Glomerular endothelial cell (primary cell): ENCODE measurements around the gene MRTFB. TPM values are rescaled to one million over a fixed set of nuclear protein-coding genes. Genes with fewer than 3 reads are reported as not detected.
A peak's percentile ranks its signal among the peaks of the same experiment; 100 is the strongest.
"Not testable (repeated sequence)": the region's sequence is repeated elsewhere in the genome, so short reads cannot be mapped to it uniquely, and the experiment has no call there.

Experiments used
- DNase-seq: peaks from one replicate; pipeline ENCODE4 v3.0.0-alpha.2; 2011; ENCODE audit warnings: low read depth, low spot score; ENCODE audit errors: extremely low read depth
- total RNA-seq: library from RNA; depleted of rRNA; stranded (reverse); fragments of >200 nt; gene quantifications from 2 replicates; pipeline ENCODE4 v1.2.3, GENCODE V29; 2015

Gene MRTFB, protein sequence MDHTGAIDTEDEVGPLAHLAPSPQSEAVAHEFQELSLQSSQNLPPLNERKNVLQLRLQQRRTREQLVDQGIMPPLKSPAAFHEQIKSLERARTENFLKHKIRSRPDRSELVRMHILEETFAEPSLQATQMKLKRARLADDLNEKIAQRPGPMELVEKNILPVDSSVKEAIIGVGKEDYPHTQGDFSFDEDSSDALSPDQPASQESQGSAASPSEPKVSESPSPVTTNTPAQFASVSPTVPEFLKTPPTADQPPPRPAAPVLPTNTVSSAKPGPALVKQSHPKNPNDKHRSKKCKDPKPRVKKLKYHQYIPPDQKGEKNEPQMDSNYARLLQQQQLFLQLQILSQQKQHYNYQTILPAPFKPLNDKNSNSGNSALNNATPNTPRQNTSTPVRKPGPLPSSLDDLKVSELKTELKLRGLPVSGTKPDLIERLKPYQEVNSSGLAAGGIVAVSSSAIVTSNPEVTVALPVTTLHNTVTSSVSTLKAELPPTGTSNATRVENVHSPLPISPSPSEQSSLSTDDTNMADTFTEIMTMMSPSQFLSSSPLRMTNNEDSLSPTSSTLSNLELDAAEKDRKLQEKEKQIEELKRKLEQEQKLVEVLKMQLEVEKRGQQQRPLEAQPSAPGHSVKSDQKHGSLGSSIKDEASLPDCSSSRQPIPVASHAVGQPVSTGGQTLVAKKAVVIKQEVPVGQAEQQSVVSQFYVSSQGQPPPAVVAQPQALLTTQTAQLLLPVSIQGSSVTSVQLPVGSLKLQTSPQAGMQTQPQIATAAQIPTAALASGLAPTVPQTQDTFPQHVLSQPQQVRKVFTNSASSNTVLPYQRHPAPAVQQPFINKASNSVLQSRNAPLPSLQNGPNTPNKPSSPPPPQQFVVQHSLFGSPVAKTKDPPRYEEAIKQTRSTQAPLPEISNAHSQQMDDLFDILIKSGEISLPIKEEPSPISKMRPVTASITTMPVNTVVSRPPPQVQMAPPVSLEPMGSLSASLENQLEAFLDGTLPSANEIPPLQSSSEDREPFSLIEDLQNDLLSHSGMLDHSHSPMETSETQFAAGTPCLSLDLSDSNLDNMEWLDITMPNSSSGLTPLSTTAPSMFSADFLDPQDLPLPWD
- total RNA-seq = 10.3 and 26.8 TPM in 2 replicates

DNA sequence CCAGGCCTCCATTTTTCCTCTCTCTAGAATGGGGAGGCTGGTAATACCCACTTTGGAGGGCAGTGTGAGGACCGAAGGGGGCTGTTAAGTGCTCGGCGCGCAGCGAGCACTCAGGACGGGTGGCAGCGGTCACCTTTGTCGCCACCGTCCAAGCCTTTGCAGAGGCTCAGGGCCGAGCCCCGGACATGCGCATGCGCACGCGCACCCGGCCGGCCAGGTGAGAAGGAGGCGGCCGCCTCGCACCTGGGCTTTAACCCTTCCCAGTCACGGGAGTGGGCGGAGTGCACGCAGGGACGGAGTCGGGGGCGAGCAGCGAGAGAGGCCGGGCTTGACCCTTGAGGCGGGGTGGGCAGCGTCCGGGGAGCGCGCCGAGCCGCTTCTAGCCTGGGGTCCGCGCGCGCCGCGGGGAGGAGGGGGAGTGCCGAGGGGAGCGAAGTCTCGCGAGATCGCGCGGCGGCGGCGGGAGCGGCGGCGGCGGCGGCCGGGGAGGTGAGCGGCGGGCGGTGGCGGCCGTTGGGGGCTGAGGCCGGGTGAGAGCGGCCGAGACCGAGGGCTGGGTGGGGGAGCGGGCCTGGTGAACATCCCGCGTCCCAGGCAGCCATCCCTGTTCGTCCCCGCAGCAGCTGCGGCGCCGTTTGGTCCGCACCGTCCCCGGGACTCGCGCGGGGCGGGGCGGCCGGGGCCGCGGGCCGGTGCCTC lies at the start of gene MRTFB:
TSS of gene MRTFB (plus strand) at position 443 of the 699 bp plus-strand sequence. CDS start 69,288 bp downstream, outside the sequence.
- no peak for DNase-seq

DNA sequence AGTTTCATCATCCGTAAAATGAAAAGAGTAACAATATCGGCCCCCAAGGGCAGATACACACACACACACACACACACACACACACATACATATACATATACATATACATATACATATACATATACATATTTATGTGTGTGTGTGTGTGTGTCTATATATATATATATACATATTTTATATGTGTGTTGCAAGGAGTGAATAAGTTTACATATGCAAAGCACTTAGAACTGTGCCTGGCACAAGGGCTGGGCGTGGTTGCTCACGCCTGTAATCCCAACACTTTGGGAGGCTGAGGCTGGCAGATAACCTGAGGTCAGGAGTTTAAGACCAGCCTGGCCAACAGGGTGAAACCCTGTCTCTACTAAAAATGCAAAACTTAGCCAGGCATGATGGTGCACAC lies 47.6 kb upstream of the MRTFB start:
- not testable (repeated sequence) for DNase-seq

- no peak for DNase-seq
Observed at GRCh38 chr16:14024283-14024682, 46.8 kb upstream of the MRTFB start.

DNA sequence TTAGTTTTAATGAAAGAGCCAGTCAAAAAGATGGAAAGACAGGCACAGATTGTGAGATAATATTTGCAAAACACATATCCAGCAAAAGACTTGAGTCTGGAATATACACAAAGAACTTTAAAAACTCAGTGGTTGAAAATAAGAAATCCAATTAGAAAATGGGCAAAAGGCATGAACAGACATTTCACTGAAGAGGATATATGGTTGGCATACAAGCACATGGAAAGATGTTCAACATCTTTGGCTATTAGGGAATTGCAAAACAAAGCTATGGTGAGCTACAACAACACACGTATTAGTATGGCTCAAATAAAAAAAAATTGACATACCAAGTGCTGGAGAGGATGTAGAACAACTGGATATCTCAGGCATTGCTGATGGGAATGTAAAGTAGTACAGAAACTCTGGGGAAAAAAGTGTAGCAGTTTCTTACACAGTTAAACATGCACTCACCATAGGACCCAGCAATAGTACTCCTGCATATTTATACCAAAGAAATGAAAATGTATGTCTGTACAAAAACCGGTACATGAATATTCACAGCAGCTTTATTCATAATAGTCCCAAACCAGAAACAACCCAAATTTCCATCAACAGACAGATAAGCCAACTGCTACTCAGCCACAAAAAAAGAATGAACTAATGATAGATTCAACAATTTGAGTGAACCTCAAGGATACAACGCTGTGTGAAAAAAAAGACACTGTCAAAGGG lies 44.4 kb upstream of the MRTFB start:
- no peak for DNase-seq

- no peak for DNase-seq
Observed at GRCh38 chr16:14028202-14028601, 42.9 kb upstream of the MRTFB start.

DNA sequence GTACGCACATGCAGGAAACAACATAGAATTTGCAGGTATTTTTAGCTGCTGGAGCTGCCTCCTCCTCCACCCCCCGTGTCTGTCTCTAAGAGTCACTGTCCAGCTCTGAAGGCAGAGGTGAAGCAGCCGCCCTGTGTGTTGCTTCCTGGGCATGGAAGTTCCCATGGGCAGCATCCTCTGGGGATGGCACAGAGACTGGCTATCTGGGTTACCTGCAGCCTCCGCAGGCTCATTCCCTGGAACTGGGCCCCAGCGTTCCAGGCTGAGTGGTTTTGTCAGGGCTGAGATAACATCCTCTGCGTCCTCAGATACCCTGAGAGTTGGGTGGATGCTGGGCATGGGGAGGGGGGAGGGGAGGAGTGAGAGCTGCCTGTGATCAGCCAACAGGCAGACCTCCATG lies 41.5 kb upstream of the MRTFB start:
- DNase-seq = no peak

- no peak for DNase-seq
Observed at GRCh38 chr16:14035092-14035491, 36.0 kb upstream of the MRTFB start.

GRCh38 chr16:14036889-14037288 lies 34.2 kb upstream of the MRTFB start:
- no peak for DNase-seq

- DNase-seq = no peak
Observed at GRCh38 chr16:14037960-14038359, 33.2 kb upstream of the MRTFB start.

DNA sequence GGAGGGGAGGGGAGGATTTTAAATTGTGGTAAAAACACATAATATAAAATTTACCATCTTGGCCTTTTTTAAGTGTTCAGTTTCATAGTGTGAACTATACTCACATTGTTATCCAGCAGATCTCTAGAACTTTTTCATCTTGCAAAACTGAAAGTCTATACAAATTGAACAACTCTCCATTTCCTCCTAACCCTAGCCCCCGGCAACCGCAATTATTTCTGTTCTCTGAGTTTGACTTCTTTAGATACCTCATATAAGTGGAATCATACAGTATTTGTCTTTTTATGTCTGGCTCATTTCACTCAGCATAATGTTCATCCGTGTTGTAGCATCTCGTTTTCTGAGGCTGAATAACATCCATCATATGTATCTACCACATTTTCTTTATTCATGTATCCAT lies 30.0 kb upstream of the MRTFB start:
- DNase-seq = no peak

DNA sequence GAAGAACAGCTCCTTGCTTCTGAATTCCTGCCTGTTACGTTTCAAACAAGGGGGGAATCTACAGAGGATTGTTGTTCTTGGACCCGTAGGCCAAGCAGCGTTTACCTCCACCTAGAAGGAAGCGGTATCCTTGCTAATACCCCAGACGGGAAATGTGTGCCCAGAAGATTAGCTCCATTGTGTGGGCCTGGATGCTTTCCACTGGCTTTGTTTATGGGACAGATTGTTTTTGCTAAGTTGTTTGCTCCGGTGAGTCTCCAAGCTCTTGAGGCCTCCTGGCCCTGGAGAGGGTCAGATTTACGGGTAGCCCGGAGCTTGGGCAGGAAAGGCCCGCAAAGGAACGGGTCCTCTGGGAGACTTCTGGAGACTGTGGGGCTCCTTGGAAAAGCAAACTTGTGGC lies 28.4 kb upstream of the MRTFB start:
- DNase-seq = peak; percentile 94

GRCh38 chr16:14043278-14043677 lies 27.8 kb upstream of the MRTFB start:
- DNase-seq = no peak

DNA sequence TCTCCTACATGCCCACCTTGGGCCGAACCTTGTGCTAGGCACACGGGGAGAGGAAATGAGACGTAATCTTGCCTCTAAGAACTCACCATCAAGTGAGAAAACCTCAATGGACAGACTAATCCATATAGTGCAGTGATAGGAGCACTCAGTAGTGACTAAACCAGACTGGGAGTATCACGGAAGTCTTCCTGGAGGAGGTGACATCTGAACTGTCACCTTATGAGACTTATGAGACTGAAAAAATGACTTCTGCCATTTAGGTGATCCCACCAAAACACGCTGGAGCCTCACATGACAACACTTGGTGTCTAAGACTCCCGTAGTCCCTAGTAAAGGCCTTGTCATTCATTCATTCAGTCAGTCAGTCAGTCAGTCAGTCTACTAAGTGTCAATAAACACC lies 27.3 kb upstream of the MRTFB start:
- DNase-seq = no peak

- not testable (repeated sequence) for DNase-seq
Observed at GRCh38 chr16:14047121-14047859, 23.8 kb upstream of the MRTFB start.

DNA sequence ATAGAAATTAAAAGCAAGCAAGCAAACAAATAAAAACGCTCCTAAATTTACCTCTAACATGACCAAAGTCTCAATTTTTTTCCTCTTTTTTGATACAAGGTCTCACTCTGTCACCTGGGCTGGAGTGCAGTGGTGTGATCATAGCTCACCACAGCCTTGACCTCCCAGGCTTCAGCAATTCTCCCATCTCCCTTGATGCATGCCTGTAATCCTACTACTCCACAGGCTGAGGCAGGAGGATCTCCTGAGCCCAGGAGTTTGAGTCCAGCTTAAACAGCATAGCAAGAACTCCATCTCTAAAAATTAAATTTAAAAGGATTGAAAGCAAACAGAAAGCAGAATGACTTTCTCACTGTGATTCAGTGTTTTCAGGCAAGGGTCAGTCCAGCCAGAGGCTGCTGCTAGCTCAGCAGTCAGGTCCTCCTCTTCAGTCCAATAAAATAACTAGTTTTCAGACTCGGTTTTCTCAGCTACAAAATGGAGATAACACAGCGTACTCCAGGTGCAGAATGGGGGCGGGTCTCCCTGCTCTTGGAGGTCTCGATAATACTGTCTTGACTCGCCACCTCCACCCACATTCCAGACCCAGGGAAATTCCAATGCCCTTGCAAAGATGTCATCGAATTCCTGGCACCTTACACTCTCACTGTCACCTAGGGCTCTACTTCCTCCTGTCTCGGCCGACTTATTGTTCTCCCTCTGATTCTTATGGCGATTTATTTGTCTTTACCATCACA lies 20.7 kb upstream of the MRTFB start:
- DNase-seq = no peak

GRCh38 chr16:14051103-14051729 lies 19.9 kb upstream of the MRTFB start:
- DNase-seq = no peak

- DNase-seq = peak; percentile 70
Observed at GRCh38 chr16:14056970-14057369, 14.1 kb upstream of the MRTFB start.

DNA sequence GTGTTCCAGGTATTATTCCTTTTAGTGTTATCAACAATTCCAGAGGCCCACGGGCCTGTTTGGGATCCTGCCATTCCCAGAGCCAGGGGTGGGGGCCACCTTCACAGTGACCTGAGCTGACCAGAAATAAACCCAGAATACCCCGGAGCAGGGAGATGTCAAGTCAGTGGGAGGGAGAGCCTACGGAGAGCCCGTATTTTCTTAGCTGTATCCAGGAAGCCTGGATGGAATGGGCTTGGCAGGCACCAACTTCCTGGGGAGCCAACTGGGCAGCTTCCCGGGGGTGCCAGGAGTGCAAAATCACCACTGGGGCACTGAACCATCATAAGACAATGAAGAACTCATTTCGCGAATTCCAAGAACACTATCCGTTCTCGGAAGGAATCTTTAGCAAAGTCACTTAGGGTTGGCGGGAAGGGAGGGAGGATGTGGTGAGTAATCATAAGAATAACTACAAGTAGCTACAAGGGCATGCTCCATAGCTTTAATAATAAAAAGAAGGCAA lies 13.2 kb upstream of the MRTFB start:
- peak; percentile 86 for DNase-seq
